Activated CD4-positive, CD25-positive, alpha-beta regulatory T cell treated with anti-CD3 and anti-CD28 coated beads, Interleukin-2, amount 50 U/mL, for 72 hours (primary cell): ENCODE data around the gene PLCXD1.

Experiments used
- DNase-seq: peaks from one replicate; pipeline ENCODE4 v3.0.0; 2021

The PLCXD1 gene

GRCh38 chrX:337331-337831 is 56.2 kb downstream of the PLCXD1 start:
- no peak for DNase-seq

GRCh38 chrX:338281-338835 is 57.2 kb downstream of the PLCXD1 start:
- no peak for DNase-seq

- no peak for DNase-seq
Measured at GRCh38 chrX:338836-339400, 57.7 kb downstream of the PLCXD1 start.

- DNase-seq: no peak
Measured at GRCh38 chrX:340121-340520, 58.9 kb downstream of the PLCXD1 start.

- DNase-seq: peak; percentile 29
Measured at GRCh38 chrX:340641-341423, 59.7 kb downstream of the PLCXD1 start.

GRCh38 chrX:341541-342101 is 60.4 kb downstream of the PLCXD1 start:
- DNase-seq: peak; percentile 24

- DNase-seq: no peak
Measured at GRCh38 chrX:344371-344901, 63.3 kb downstream of the PLCXD1 start.

- DNase-seq: no peak
Measured at GRCh38 chrX:345020-345925, 64.1 kb downstream of the PLCXD1 start.

GRCh38 chrX:346034-346813 is 65.0 kb downstream of the PLCXD1 start:
- no peak for DNase-seq

- peak; percentile 19 for DNase-seq
Measured at GRCh38 chrX:347351-348117, 66.4 kb downstream of the PLCXD1 start.

- no peak for DNase-seq
Measured at GRCh38 chrX:348461-349117, 67.4 kb downstream of the PLCXD1 start.

- DNase-seq: peak; percentile 21
Measured at GRCh38 chrX:349196-349595, 68.0 kb downstream of the PLCXD1 start.

GRCh38 chrX:349702-350101 is 68.5 kb downstream of the PLCXD1 start:
- DNase-seq: no peak

- DNase-seq: no peak
Measured at GRCh38 chrX:350148-350533, 69.0 kb downstream of the PLCXD1 start.

GRCh38 chrX:350534-351323 is 69.5 kb downstream of the PLCXD1 start:
- DNase-seq: peak; percentile 22

GRCh38 chrX:351324-351641 is 70.1 kb downstream of the PLCXD1 start:
- DNase-seq: peak; percentile 6

GRCh38 chrX:351736-352135 is 70.6 kb downstream of the PLCXD1 start:
- DNase-seq: peak; percentile 14

GRCh38 chrX:352181-352580 is 71.0 kb downstream of the PLCXD1 start:
- DNase-seq: peak; percentile 16

- peak; percentile 20 for DNase-seq
Measured at GRCh38 chrX:352582-353314, 71.6 kb downstream of the PLCXD1 start.
